Activated CD4-positive, alpha-beta T cell treated with anti-CD3 and anti-CD28 coated beads, Interleukin-2, amount 10 ng/mL, durations not matched to agents 7 days and 5 days (primary cell): ENCODE measurements around the gene TPM2. TPM values are rescaled to one million over a fixed set of nuclear protein-coding genes. Genes with fewer than 3 reads are reported as not detected.
"Not testable (repeated sequence)": the region's sequence is repeated elsewhere in the genome, so short reads cannot be mapped to it uniquely, and the experiment has no call there.

Experiments used
- CTCF ChIA-PET: fragments of 350-600 bp; sonication (Branson Sonifier 250); formaldehyde crosslinking; loops from one replicate; lab custom pipeline; 2021; ENCODE audit warnings: antibody characterized with exemption; lab: Charles Lee
- POLR2A ChIA-PET: fragments of 350-600 bp; sonication (Branson Sonifier 250); formaldehyde crosslinking; loops from one replicate; lab custom pipeline; 2021; ENCODE audit warnings: antibody characterized with exemption; lab: Charles Lee
- DNase-seq: peaks from one replicate; pipeline ENCODE4 v3.0.0-alpha.2; 2020
- H3K27ac Mint-ChIP-seq: one replicate; pipeline ENCODE4 v1.8.0; 2021; ENCODE audit warnings: mild to moderate bottlenecking, moderate library complexity, mixed read lengths
- H3K27me3 Mint-ChIP-seq: one replicate; pipeline ENCODE4 v1.8.0; 2021; ENCODE audit warnings: mixed read lengths
- H3K36me3 Mint-ChIP-seq: one replicate; pipeline ENCODE4 v1.8.0; 2021; ENCODE audit warnings: low read depth, mixed read lengths
- H3K4me1 Mint-ChIP-seq: one replicate; pipeline ENCODE4 v1.8.0; 2021; ENCODE audit warnings: mixed read lengths
- H3K4me3 Mint-ChIP-seq: one replicate; pipeline ENCODE4 v1.8.0; 2021; ENCODE audit warnings: mild to moderate bottlenecking, moderate library complexity, mixed read lengths
- H3K9me3 Mint-ChIP-seq: one replicate; pipeline ENCODE4 v1.8.0; 2021; ENCODE audit warnings: mixed read lengths
- total RNA-seq, 2 experiments: library from RNA; stranded (reverse); gene quantifications; one replicate each; pipeline ENCODE4 v1.2.3, GENCODE V29; 2021

TPM2 gene
- total RNA-seq, 2 experiments from 2014 or later: 13.1 to 13.4 TPM

DNA sequence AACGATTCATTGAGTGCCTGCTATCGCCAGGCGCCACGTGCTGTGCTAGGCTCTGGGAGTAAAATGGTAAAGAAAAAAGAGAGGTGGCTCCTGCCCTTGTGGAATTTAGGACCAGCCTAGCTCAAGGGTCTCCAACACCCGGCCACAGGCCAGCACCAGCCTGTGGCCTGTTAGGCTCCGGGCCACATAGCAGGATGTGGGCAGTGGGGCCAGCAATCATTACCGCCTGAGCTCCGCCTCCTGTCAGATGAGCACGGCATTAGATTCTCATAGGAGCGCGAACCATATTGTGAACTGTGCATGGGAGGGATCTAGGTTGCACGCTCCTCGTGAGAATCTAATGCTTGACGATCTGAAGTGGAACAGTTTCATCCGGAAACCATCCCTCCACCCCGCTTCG is 33.4 kb downstream of the TPM2 start:
- no peak for DNase-seq
- Mint-ChIP-seq H3K9me3 (no peaks in the 10 kb centered on the region), H3K4me1 (peaks cover 61% of the 10 kb centered on the region), H3K27ac (no peak overlapping the region), H3K4me3 (no peak overlapping the region), H3K27me3 (peaks cover 4% of the 10 kb centered on the region), H3K36me3 (peaks cover 26% of the 10 kb centered on the region)
- ChIA-PET POLR2A (no interaction called here), CTCF (interaction anchor here (1.1 to 4.9 kb wide), 7 partner anchors 7 to 75 kb away, joined by 3 to 60 read pairs (median 8); partner anchors contain the start of genes CREB3 and TLN1)

DNA sequence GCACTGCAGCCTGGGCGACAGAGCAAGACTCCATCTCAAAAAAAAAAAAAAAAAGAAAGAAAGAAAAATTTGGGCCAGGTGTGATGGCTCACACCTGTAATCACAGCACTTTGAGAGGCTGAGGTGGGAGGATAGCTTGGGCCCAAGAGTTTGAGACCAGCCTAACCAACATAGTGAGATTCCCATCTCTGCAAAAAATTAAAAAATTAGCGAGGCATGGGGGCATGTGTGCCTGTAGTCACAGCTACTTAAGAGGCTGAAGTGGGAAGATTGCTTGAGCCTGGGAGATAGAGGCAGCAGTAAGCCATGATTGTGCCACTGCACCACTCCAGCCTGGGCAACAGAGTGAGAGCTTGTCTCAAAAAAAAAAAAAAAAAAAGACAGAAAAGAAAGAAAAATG is 36.1 kb downstream of the TPM2 start:
- Mint-ChIP-seq H3K27ac (no peak overlapping the region), H3K36me3 (peaks cover 20% of the 10 kb centered on the region), H3K4me1 (peaks cover 53% of the 10 kb centered on the region), H3K27me3 (peaks cover 4% of the 10 kb centered on the region), H3K9me3 (no peaks in the 10 kb centered on the region), H3K4me3 (no peak overlapping the region)
- no peak for DNase-seq
- POLR2A ChIA-PET: no interaction called here
- CTCF ChIA-PET: interaction anchor here (0.6 to 1.1 kb wide), 4 partner anchors 8 to 103 kb away, joined by 3 to 5 read pairs (median 3); partner anchors contain the start of genes GBA2 and RGP1

DNA sequence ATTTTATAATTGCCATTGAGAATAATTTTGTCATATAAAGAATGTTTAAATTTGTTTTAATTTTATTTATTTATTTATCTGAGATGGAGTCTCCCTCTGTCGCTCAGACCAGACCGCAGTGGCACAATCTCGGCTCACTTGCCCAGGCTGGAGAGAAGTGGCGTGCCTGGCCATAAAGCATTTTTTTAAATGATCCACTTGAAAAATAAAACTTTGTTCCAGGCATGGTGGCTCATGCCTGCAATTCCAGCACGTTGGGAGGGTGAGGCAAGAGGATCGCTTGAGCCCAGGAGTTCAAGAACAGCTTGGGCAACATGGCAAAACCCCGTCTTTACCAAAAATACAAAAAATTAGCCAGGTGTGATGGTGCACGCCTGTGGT is 36.9 kb downstream of the TPM2 start:
- H3K27me3 Mint-ChIP-seq: peaks cover 2% of the 10 kb centered on the region
- CTCF ChIA-PET: interaction anchor here (0.6 kb wide), 1 partner anchor 23 kb away, joined by 4 read pairs; no protein-coding TSS in a partner anchor
- peaks cover 59% of the 10 kb centered on the region for H3K4me1 Mint-ChIP-seq
- no peak overlapping the region for H3K4me3 Mint-ChIP-seq
- H3K9me3 Mint-ChIP-seq: no peaks in the 10 kb centered on the region
- peaks cover 26% of the 10 kb centered on the region for H3K36me3 Mint-ChIP-seq
- no peak for DNase-seq
- H3K27ac Mint-ChIP-seq: no peak overlapping the region
- POLR2A ChIA-PET: no interaction called here

DNA sequence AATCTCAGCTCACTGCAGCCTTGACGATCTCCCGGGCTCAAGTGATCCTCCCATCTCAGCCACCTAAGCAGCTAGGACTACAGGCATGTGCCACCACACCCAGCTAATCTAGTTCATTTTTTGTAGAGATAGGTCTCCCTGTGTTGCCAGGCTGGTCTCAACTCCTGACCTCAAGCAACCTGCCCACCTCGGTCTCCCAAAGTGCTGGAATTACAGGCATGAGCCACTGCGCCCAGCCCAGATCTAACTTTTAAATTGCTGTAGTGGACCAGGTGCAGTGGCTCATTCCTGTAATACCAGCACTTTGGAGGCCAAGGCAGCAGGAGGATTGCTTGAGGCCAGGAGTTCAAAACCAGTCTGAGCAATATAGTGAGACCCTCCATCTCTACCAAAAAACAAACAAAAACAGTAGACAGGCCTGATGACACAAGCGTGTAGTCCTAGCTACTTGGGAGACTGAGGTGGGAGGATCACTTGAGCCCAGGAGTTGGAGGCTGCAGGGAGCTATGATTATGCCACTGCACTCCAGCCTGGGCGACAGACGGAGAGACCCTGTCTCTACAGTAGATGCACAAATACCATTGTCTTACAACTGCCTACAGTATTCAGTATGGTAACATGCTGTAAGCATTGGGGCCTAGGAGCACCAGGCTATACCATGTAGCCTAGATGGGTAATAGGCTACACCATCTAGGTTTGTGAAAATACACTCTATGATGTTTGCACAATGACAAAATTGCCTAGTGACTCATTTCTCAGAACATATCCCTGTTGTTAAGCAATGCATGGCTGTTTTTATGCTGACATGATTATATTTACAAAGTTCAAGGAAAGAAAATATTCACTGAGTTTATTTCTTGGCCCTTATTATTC is 37.5 kb downstream of the TPM2 start:
- Mint-ChIP-seq H3K36me3 (peaks cover 29% of the 10 kb centered on the region), H3K4me1 (peaks cover 59% of the 10 kb centered on the region), H3K4me3 (peak overlapping the region; percentile 92), H3K27ac (no peak overlapping the region), H3K27me3 (no peaks in the 10 kb centered on the region), H3K9me3 (no peaks in the 10 kb centered on the region)
- ChIA-PET POLR2A (no interaction called here), CTCF (interaction anchor here (0.6 to 8.1 kb wide), 5 partner anchors 11 to 48 kb away, joined by 3 to 92 read pairs (median 7); partner anchors contain the start of gene ARHGEF39)
- no peak for DNase-seq

DNA sequence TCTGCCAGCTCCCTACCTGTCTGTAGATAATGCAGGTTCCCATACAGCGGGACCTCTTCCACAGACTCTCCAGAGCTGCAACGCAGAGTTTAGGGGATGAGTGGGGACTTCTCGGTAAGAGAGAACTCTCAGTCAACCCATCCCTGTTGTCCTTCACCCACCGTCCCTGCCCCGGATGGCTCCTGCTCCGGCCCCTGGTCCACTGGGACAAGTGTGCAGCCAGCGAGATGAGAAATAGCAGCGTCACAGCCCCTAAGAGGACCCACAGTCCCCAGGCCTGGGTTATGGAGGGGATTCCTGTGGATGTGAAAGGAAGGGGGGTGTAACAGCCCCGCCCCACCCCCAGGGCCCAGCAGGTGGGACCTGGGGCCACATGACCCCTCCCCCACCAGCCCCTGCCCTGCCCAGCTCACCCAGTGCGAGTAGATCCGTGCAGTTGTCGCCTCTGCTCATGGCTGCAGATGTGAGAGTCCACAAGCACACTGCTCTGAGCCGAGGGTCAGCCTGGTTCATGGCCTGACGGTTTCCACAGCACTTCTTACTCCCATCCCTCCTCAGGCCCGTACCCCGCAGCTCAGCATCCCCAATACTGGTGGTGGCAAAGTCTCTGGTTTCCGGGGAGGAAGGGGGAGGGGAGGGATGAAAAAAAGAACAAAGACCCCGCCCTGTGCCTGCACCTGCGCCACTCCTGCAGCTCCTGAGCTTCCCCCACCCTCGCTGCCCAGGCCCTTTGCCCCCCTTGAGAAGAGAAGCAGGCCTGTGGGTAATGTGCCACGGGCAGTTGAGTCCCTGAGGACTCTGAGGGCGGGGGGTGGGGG is 39.2 kb downstream of the TPM2 start, which contains the start of gene SIT1:
Gene SIT1, minus strand, starts transcription at position 591 of the 818 bp plus-strand sequence. Its CDS starts 78 bp downstream, at position 513.
- Mint-ChIP-seq H3K4me3 (peak within 1 kb of the TSS; percentile 92), H3K27ac (peak within 1 kb of the TSS; percentile 92), H3K4me1 (peaks cover 57% of the 10 kb centered on the region), H3K27me3 (no peaks in the 10 kb centered on the region), H3K36me3 (peaks cover 33% of the 10 kb centered on the region), H3K9me3 (no peaks in the 10 kb centered on the region)
- POLR2A ChIA-PET: interaction anchor here (0.6 to 0.7 kb wide), 2 partner anchors 30 to 102 kb away, joined by 3 read pairs; no protein-coding TSS in a partner anchor
- DNase-seq: peak; percentile 57
- CTCF ChIA-PET: interaction anchor here (1.0 to 8.1 kb wide), 7 partner anchors 7 to 81 kb away, joined by 3 to 92 read pairs (median 7); partner anchors contain the start of genes ARHGEF39, CCDC107, CREB3 and RMRP

DNA sequence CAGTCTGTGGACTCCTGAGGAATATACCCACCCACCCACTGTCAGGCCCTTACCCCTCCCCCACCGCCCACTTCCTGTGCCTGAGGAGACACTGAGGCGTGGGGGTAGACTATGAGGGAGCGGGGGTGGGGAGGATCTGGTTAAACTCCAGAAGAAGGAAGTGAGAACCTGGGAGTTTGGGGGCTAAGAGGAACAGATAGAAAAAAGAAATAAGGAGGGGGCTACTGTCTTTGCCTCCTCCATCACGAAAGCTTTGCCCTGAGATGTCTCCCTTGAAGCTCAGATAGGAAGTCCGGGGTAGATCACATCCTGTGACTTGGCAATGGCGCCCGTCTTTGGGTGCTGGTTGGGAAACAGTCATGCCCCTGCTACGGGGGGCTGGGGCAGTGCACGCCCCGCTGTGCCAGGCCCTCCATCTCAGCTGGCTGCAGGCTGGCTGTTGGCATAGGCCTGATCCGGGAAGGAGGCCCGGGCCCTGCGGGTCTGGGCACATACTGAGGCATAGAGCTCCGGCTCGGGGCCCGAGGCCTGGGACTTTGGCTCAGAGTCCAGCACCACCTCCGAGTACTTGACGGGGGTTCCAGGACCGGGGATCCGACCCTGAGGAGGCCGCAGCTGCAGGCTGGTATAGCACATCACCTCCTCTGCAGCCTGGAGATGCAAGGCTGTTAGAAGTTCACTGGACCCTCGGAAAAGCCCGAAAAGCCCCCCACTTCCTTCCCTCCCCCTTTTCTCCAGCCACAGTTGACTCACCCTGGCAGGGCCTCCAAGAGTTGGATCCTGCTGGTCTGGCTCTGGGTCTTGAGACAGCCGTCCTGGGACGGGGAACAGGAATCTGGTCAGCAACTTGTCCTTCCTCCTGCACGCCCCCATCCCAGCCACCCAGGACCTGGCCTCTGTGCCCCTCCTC is 40.0 kb downstream of the TPM2 start:
- ChIA-PET CTCF (interaction anchor here (1.0 to 8.1 kb wide), 10 partner anchors 8 to 82 kb away, joined by 3 to 92 read pairs (median 6); partner anchors contain the start of genes ARHGEF39, CCDC107, CREB3 and RMRP), POLR2A (interaction anchor here (0.6 kb wide), 1 partner anchor 101 kb away, joined by 3 read pairs; no protein-coding TSS in a partner anchor)
- Mint-ChIP-seq H3K4me3 (peak overlapping the region; percentile 92), H3K4me1 (peaks cover 61% of the 10 kb centered on the region), H3K9me3 (no peaks in the 10 kb centered on the region), H3K36me3 (peaks cover 33% of the 10 kb centered on the region), H3K27ac (peak overlapping the region; percentile 92), H3K27me3 (no peaks in the 10 kb centered on the region)
- peak; percentile 58 for DNase-seq

DNA sequence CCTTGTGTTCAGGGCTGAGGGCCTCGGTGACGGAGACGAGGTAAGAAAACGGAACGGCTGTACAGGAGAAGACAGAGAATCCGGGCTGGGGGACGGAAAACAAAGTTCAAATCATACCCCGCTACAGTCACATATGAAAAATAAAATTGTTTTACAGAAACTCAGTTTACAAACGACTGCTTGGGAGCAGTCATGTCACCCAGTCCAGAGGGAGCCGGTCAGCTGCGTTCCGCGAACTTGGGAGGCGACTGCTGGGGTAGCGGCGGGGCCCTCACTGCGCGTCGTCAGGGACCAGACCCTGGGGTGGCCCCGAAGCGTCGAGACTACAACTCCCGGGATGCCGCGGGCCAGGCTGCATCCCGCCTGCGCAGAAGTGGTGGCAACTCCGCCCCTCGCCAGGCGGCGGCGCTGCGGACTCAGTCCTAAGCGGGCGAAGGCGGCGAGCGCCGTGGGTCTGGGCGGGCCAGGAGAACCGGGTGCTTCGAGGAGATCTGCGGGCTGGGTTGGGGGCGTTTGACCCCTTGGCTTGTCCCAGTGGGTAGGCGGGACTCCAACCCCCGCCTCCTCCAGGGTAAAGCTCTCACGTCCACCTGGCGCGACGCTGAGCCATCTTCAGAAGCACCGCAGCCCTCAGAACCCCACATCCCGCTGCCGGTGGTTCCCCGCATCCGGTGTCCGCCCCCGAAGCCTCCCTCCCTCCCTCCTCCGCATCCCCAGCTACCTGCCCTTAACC is 43.0 kb downstream of the TPM2 start:
- Mint-ChIP-seq H3K36me3 (peaks cover 48% of the 10 kb centered on the region), H3K27ac (peak overlapping the region; percentile 94), H3K4me1 (peaks cover 64% of the 10 kb centered on the region), H3K27me3 (no peaks in the 10 kb centered on the region), H3K9me3 (no peaks in the 10 kb centered on the region), H3K4me3 (peak overlapping the region; percentile 92)
- POLR2A ChIA-PET: interaction anchor here (0.9 to 1.8 kb wide), 4 partner anchors 18 to 43 kb away, joined by 3 to 9 read pairs (median 4); partner anchors contain the start of gene ARHGEF39
- peak; percentile 94 for DNase-seq
- CTCF ChIA-PET: interaction anchor here (0.5 to 8.1 kb wide), 26 partner anchors 8 to 552 kb away, joined by 3 to 92 read pairs (median 6); partner anchors contain the start of genes ARHGEF39, CCDC107, CREB3 and RMRP

DNA sequence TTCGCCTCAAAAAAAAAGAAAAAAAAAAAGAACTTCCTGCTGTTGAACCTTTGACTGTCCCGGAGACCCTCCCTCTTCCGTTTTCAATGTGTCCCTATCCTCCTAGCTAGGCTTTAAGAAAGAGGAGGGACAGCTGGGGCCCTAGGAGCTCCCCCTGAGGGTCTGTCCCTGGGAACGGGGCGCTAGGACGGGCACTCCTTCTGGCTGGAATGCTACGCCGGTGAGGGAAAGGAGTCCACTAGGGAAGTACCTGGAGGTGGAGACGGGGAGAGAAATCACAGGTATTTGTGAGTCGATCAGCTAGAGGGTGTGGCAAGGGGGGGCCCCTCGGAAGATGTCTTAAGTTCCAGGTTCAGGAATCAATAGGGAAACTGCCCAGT is 43.6 kb downstream of the TPM2 start:
- ChIA-PET POLR2A (interaction anchor here (0.9 to 1.8 kb wide), 2 partner anchors 35 to 43 kb away, joined by 3 to 9 read pairs; no protein-coding TSS in a partner anchor), CTCF (interaction anchor here (0.6 to 8.1 kb wide), 16 partner anchors 11 to 1598 kb away, joined by 3 to 92 read pairs (median 10); partner anchors contain the start of genes ARHGEF39, CCDC107, CREB3 and RMRP)
- Mint-ChIP-seq H3K4me1 (peaks cover 64% of the 10 kb centered on the region), H3K9me3 (peaks cover 3% of the 10 kb centered on the region), H3K27me3 (no peaks in the 10 kb centered on the region), H3K27ac (peak overlapping the region; percentile 94), H3K36me3 (peaks cover 54% of the 10 kb centered on the region), H3K4me3 (peak overlapping the region; percentile 92)
- no peak for DNase-seq

DNA sequence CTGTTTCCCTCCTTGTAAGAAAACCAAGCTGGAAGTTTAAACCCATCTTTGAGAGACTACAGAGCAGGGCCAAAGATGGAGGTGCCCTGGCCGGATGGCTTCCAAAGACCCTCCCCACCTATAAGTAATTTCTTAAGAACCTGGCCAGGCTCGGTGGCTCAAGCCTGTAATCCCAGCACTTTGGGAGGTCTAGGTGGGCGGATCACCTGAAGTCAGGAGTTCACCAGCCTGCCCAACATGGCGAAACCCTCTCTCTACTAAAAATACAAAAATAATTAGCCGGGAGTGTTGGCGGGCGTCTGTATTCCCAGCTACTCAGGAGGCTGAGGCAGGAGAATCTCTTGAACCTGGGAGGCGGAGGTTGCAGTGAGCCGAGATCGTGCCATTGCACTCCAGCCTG is 44.0 kb downstream of the TPM2 start:
- ChIA-PET CTCF (interaction anchor here (0.6 to 8.1 kb wide), 17 partner anchors 8 to 1598 kb away, joined by 3 to 92 read pairs (median 10); partner anchors contain the start of genes ARHGEF39, CCDC107, CREB3 and RMRP), POLR2A (interaction anchor here (1.8 kb wide), 1 partner anchor 35 kb away, joined by 9 read pairs; no protein-coding TSS in a partner anchor)
- not testable (repeated sequence) for H3K27me3 Mint-ChIP-seq, H3K9me3 Mint-ChIP-seq, DNase-seq
- Mint-ChIP-seq H3K27ac (peak overlapping the region; percentile 94), H3K4me3 (peak overlapping the region; percentile 92), H3K4me1 (peaks cover 64% of the 10 kb centered on the region), H3K36me3 (peaks cover 58% of the 10 kb centered on the region)

DNA sequence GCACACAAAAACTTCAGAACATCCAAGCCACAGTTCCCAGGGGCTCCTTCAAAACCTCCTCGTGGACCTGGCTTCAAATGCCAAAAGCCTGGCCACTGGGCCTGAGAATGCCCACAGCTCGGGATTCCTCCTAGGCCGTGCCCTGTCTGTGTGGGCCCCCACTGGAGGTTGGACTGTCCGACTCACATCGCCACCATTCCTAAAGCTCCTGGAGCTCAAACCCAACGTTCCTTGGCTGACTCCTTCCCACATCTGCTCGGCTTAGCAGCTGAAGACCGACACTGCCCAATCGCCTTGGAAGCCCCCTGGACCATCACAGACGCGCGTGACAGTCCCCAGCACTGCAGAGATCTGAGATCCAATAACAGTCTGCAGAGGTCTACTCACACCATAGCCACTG is 46.7 kb downstream of the TPM2 start:
- peaks cover 50% of the 10 kb centered on the region for H3K36me3 Mint-ChIP-seq
- CTCF ChIA-PET: interaction anchor here (0.6 to 1.4 kb wide), 3 partner anchors 11 to 32 kb away, joined by 3 to 5 read pairs (median 4); no protein-coding TSS in a partner anchor
- H3K9me3 Mint-ChIP-seq: peaks cover 12% of the 10 kb centered on the region
- no peak overlapping the region for H3K27ac Mint-ChIP-seq
- peaks cover 71% of the 10 kb centered on the region for H3K4me1 Mint-ChIP-seq
- no peaks in the 10 kb centered on the region for H3K27me3 Mint-ChIP-seq
- POLR2A ChIA-PET: no interaction called here
- DNase-seq: no peak
- no peak overlapping the region for H3K4me3 Mint-ChIP-seq
